AG10803 (cell line): Measurements from ENCODE around the gene ANKRD2.

Source experiments
- DNase-seq: peaks from one replicate; pipeline ENCODE4 v3.0.0; 2010; ENCODE audit warnings: low read depth
- H3K4me3 ChIP-seq: 2 replicates; pipeline ENCODE4 v1.5.1; 2011; ENCODE audit warnings: mild to moderate bottlenecking, low read length, control low read depth
- CTCF ChIP-seq: conservative IDR thresholded peaks from 2 replicates; pipeline ENCODE4 v1.5.1; 2011; ENCODE audit warnings: mild to moderate bottlenecking, low read length, control low read depth, inconsistent platforms

Gene ANKRD2

GRCh38 chr10:97578171-97578844 is 5.7 kb downstream of the ANKRD2 start:
- no peak for DNase-seq
- peak overlapping the region; percentile 39 for H3K4me3 ChIP-seq
- TF ChIP-seq CTCF = no peak

- DNase-seq = no peak
- no peak for TF ChIP-seq CTCF
- no peak overlapping the region for H3K4me3 ChIP-seq
Observed at GRCh38 chr10:97580421-97581367, 8.1 kb downstream of the ANKRD2 start.

- TF ChIP-seq CTCF = no peak
- no peak for DNase-seq
- H3K4me3 ChIP-seq = no peak overlapping the region
Observed at GRCh38 chr10:97582169-97582568, 9.6 kb downstream of the ANKRD2 start.

GRCh38 chr10:97583476-97583875 is 10.9 kb downstream of the ANKRD2 start:
- no peak for DNase-seq
- no peak for TF ChIP-seq CTCF
- H3K4me3 ChIP-seq = no peak overlapping the region

- H3K4me3 ChIP-seq = no peak within 1 kb of the TSS
- peak; percentile 71 for DNase-seq
- TF ChIP-seq CTCF = no peak
Observed at GRCh38 chr10:97584060-97584797, 11.7 kb downstream of the ANKRD2 start, which contains the start of gene HOGA1. TSS of gene HOGA1 (plus strand) at chr10:97584389. CDS start at chr10:97584704, 315 bp downstream.

- no peak overlapping the region for H3K4me3 ChIP-seq
- DNase-seq = no peak
- TF ChIP-seq CTCF = no peak
Observed at GRCh38 chr10:97584798-97585438, 12.3 kb downstream of the ANKRD2 start.
